Colonic mucosa (tissue), 4 donors: ENCODE data around the gene FILIP1L. TPM values are rescaled to one million over a fixed set of nuclear protein-coding genes. Genes with fewer than 3 reads are reported as not detected.

Experiments used
- DNase-seq: peaks from one replicate; pipeline ENCODE4 v3.0.0-alpha.2; 2020
- H3K27ac ChIP-seq: fragments of 200-600 bp; one replicate; pipeline ENCODE4 v1.8.0; 2021
- H3K27me3 ChIP-seq: fragments of 200-600 bp; one replicate; pipeline ENCODE4 v1.8.0; 2021
- H3K36me3 ChIP-seq: fragments of 200-600 bp; one replicate; pipeline ENCODE4 v1.8.0; 2021
- H3K4me1 ChIP-seq: fragments of 200-600 bp; one replicate; pipeline ENCODE4 v1.8.0; 2021; ENCODE audit warnings: mild to moderate bottlenecking
- H3K4me3 ChIP-seq: fragments of 200-600 bp; one replicate; pipeline ENCODE4 v1.8.0; 2021
- H3K9ac ChIP-seq, 2 donors: one replicate each; pipeline ENCODE4 v1.7.0; 2013; ENCODE audit warnings: control low read depth in 2 of 2, low read depth in 2 of 2, low read length in 2 of 2
- H3K9me3 ChIP-seq: fragments of 200-600 bp; one replicate; pipeline ENCODE4 v1.8.0; 2021
- intact Hi-C: fragments of 100-400 bp; cut with DNase I; formaldehyde crosslinking; loops from one replicate; pipeline ENCODE4 v1.14.1; 2022
- total RNA-seq, 2 donors: library from RNA; stranded (reverse); fragmentation: NEBNext Ultra II Directional in 1 of 2; extraction: Animal tissue kit (Norgen Biotek cat#: 25700) in 1 of 2; gene quantifications; one replicate each; pipeline ENCODE4 v1.2.1, GENCODE V29; 2021
- TF ChIP-seq, protein P1 (sequence below): fragments of 200-600 bp; IDR thresholded peaks from one replicate; pipeline ENCODE4 v1.8.0; 2022; ENCODE audit warnings: antibody characterized with exemption, mild to moderate bottlenecking
- donor health status: healthy.
- donor health status: DM: no; HTN: no; CAD: no.
- donor health status: DM: no; HTN: no; CAD: no.

Gene FILIP1L
- 10 to 100 TPM in 1 of 2 donors, 1 to 10 TPM in 1; 3.7 to 29.0 TPM for total RNA-seq

DNA sequence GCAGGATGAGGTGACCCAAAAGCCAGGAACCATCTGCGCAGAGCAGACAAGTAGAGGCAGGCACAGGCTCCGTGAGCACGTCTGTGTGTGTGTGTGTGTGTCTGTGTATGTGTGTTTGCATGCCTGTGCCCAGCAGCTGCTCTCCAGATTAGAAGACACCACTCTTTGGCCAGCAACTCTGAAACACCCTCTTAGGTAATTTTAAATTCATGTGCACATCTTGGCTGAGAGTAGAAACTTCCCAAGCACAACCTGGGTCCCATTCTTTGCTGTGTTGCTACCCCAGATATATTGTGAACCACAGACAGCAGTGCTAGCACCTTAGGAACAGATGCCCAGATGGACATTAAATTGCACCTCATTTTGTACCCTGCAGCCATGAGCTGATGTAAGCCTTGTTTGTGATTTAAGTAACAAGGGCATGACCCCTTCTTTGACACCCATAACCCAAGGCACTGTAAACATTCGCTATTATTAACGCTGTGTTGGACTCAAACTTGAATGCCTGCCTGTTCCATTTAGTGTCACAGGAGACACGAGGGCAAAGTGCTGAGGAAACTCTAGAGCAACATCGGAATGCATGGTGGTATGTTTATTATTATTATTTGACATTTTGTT lies at the start of gene FILIP1L:
Gene FILIP1L (minus strand): TSS at position 89 of the 618 bp plus-strand sequence.
- no peak for DNase-seq
- TF ChIP-seq, protein P1, sequence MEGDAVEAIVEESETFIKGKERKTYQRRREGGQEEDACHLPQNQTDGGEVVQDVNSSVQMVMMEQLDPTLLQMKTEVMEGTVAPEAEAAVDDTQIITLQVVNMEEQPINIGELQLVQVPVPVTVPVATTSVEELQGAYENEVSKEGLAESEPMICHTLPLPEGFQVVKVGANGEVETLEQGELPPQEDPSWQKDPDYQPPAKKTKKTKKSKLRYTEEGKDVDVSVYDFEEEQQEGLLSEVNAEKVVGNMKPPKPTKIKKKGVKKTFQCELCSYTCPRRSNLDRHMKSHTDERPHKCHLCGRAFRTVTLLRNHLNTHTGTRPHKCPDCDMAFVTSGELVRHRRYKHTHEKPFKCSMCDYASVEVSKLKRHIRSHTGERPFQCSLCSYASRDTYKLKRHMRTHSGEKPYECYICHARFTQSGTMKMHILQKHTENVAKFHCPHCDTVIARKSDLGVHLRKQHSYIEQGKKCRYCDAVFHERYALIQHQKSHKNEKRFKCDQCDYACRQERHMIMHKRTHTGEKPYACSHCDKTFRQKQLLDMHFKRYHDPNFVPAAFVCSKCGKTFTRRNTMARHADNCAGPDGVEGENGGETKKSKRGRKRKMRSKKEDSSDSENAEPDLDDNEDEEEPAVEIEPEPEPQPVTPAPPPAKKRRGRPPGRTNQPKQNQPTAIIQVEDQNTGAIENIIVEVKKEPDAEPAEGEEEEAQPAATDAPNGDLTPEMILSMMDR = no peak
- H3K9me3 ChIP-seq = no peaks in the 10 kb centered on the region
- intact Hi-C loops = no loop called here
- no peaks in the 10 kb centered on the region for H3K4me1 ChIP-seq
- H3K4me3 ChIP-seq = no peak within 1 kb of the TSS
- H3K27me3 ChIP-seq = no peaks in the 10 kb centered on the region
- H3K9ac ChIP-seq = no peak within 1 kb of the TSS
- H3K36me3 ChIP-seq = no peaks in the 10 kb centered on the region
- H3K27ac ChIP-seq = no peak within 1 kb of the TSS

DNA sequence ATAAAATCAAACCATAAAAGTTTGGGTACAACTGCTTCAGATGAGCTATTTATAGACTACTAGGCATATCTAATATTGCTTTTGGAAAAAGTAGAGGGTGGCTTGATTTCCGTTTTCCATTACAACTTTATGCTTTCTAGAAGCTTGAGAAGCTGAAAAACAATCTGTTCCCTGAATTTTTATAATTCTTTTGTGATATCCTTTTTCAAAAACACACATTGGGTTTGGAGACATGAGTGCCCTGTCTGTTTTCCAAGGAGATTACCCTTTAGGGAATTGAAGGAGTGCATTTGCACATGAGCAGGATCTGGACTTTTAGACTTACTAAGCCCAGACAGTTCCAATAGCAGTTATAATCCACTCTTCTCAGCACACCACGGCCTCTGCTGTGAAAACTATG lies 49.5 kb upstream of the FILIP1L start:
- H3K36me3 ChIP-seq = no peaks in the 10 kb centered on the region
- intact Hi-C loops = no loop called here
- H3K4me1 ChIP-seq = no peaks in the 10 kb centered on the region
- no peak overlapping the region for H3K4me3 ChIP-seq
- H3K27ac ChIP-seq = no peak overlapping the region
- no peak for DNase-seq
- H3K27me3 ChIP-seq = no peaks in the 10 kb centered on the region
- TF ChIP-seq, protein P1 = no peak
- H3K9me3 ChIP-seq = no peaks in the 10 kb centered on the region
- no peak overlapping the region for H3K9ac ChIP-seq

DNA sequence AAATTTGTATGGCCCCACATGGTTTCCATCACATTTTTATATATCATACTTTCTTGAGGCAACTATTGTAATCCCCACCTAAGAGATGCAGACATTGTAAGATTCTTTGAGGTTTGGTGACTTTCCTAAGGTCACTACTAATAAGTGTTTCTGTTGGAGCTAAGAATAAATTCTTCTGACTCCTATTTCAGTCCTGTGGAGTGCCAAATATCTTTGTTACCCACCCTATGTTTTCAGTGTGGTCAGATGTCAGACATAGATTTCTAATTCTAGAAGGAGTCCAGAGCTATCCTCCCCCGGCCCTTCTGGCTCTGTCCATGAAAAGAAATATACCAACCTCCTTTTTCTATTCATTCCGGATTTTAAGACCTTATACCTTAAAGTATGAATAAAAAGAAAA lies 46.2 kb upstream of the FILIP1L start:
- no peaks in the 10 kb centered on the region for H3K4me1 ChIP-seq
- no peak for DNase-seq
- intact Hi-C loops = no loop called here
- TF ChIP-seq, protein P1 = no peak
- no peak overlapping the region for H3K27ac ChIP-seq
- H3K27me3 ChIP-seq = no peaks in the 10 kb centered on the region
- H3K36me3 ChIP-seq = no peaks in the 10 kb centered on the region
- no peak overlapping the region for H3K4me3 ChIP-seq
- no peaks in the 10 kb centered on the region for H3K9me3 ChIP-seq
- no peak overlapping the region for H3K9ac ChIP-seq

DNA sequence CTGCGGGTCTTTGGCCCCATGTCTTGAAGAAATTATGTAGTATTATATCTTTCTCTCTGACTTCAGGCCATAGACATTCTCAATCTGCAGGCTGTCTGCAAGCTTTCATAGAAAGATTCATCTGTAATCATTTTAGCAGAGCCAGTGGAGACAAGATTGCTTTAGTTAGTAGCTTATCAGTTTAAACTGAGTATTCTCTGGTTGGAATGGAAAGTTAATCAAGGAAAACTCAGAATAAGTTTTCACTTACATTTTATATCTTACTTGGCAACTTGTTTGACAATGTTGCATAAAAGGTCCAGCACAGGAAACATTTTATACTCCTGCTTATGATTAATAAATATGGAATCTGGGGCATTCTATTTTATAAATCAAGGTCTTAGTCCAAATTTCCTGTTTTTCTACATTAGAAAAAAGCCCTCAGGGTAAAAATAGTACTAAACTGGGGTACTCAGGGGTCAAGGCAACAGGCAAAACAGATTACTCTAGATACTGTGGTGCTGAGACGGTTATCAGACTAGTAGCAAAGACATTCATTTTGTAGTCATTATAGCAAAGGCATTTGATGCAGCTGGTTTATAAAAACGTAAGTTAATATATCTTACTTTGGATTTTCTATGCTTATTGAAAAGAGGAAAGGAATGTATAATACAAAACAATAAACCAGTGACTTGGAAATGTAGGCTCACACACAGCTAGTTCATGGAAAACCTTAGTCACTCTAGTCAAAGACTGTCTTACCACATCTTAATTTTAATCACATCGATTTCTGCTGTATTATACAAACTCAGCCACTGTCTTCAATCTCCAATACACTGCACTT lies 45.2 kb upstream of the FILIP1L start:
- H3K4me3 ChIP-seq = no peak overlapping the region
- H3K36me3 ChIP-seq = no peaks in the 10 kb centered on the region
- H3K4me1 ChIP-seq = no peaks in the 10 kb centered on the region
- H3K9me3 ChIP-seq = no peaks in the 10 kb centered on the region
- H3K27ac ChIP-seq = no peak overlapping the region
- no peaks in the 10 kb centered on the region for H3K27me3 ChIP-seq
- intact Hi-C loops = no loop called here
- DNase-seq = no peak
- TF ChIP-seq, protein P1 = no peak
- H3K9ac ChIP-seq = no peak overlapping the region

DNA sequence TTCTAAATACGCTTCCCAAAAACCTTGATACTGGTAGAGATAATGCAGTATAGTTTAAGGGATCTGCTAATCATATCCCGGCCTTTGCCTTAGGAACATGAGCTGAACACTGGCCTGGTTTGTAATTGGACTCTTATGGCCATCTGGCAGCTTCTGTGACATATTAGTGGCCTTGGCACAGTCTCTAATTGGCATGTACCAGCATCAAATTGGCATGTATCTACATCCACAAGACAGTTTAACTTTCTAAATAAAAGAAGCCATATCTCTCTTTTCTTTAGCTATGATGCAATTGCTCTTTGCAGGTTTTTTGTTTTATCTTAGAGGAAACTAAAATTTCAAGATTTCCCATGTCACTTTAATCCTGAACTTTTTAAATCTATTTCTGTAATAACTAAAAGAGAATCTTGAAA lies 44.6 kb upstream of the FILIP1L start:
- Histone ChIP-seq H3K27ac (no peak overlapping the region), H3K9me3 (no peaks in the 10 kb centered on the region), H3K27me3 (no peaks in the 10 kb centered on the region), H3K36me3 (no peaks in the 10 kb centered on the region), H3K4me1 (no peaks in the 10 kb centered on the region), H3K9ac (no peak overlapping the region), H3K4me3 (no peak overlapping the region)
- intact Hi-C loops = no loop called here
- no peak for DNase-seq
- TF ChIP-seq, protein P1 = no peak
